ENCODE measurements around the gene SOX1. TPM values are rescaled to one million over a fixed set of nuclear protein-coding genes. Genes with fewer than 3 reads are reported as not detected.

SOX1 gene
- total RNA-seq, 1 experiment from 2014 or later: 0.15 TPM

DNA sequence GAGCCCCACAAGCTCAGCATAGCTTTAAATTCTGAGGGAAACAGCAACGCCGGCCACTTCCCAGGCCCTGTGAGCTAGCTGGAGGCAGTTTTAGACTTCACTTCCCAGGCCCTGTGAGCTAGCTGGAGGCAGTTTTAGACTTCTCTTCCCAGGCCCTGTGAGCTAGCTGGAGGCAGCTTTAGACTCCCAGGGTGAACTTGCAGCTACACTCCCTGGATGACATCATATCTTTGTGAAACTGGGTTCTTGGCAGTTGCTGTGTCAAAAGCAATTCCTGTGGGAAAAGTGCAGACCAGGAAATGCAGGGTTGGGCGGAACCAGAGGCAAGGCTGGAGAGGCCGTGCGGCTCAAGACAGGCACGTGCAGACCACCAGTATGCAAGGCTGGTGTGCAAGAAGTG is 12.7 kb downstream of the SOX1 start:
- peaks cover 31% of the 10 kb centered on the region for H3K27me3 Mint-ChIP-seq (ENCODE audit: low read depth)

DNA sequence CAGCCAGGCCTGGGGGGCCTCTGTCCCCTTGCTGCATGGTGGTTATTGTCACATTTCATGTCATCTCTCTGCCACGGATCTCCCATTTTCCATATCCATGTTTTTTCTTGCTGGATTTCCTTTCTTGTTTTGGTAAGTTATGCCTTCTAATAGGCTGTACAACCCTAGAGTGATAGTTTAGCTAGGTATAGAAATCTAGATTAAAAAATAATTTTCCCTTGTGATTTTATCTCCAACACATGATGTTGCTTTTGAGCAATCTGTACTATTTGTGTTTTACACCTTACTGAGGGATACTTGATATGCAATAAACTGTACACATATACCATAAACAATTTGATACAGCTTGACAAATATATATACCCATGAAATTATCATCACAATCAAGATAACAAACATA is 17.0 kb downstream of the SOX1 start:
- peaks cover 39% of the 10 kb centered on the region for H3K9me3 Mint-ChIP-seq
- H3K27me3 Mint-ChIP-seq (ENCODE audit: low read depth): peaks cover 19% of the 10 kb centered on the region
- TF ChIP-seq, protein P1, sequence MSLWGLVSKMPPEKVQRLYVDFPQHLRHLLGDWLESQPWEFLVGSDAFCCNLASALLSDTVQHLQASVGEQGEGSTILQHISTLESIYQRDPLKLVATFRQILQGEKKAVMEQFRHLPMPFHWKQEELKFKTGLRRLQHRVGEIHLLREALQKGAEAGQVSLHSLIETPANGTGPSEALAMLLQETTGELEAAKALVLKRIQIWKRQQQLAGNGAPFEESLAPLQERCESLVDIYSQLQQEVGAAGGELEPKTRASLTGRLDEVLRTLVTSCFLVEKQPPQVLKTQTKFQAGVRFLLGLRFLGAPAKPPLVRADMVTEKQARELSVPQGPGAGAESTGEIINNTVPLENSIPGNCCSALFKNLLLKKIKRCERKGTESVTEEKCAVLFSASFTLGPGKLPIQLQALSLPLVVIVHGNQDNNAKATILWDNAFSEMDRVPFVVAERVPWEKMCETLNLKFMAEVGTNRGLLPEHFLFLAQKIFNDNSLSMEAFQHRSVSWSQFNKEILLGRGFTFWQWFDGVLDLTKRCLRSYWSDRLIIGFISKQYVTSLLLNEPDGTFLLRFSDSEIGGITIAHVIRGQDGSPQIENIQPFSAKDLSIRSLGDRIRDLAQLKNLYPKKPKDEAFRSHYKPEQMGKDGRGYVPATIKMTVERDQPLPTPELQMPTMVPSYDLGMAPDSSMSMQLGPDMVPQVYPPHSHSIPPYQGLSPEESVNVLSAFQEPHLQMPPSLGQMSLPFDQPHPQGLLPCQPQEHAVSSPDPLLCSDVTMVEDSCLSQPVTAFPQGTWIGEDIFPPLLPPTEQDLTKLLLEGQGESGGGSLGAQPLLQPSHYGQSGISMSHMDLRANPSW (CRISPR knock-in tag; conservative IDR thresholded peaks at IDR 0.05; ENCODE audit: low read depth): no peak
- TF ChIP-seq HMGA2 (CRISPR knock-in tag; IDR thresholded peaks at IDR 0.05): no peak
- TF ChIP-seq ZNF671 (CRISPR knock-in tag; IDR thresholded peaks at IDR 0.05): no peak
- no peak for TF ChIP-seq GABPB1 (CRISPR knock-in tag; IDR thresholded peaks at IDR 0.05)
- TF ChIP-seq KAT7 (CRISPR knock-in tag; IDR thresholded peaks at IDR 0.05; ENCODE audit: borderline replicate concordance): no peak
- TF ChIP-seq, protein P2, sequence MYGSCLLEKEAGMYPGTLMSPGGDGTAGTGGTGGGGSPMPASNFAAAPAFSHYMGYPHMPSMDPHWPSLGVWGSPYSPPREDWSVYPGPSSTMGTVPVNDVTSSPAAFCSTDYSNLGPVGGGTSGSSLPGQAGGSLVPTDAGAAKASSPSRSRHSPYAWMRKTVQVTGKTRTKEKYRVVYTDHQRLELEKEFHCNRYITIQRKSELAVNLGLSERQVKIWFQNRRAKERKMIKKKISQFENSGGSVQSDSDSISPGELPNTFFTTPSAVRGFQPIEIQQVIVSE (CRISPR knock-in tag; IDR thresholded peaks at IDR 0.05; ENCODE audit: borderline replicate concordance): no peak
- TF ChIP-seq ZNF423 (CRISPR knock-in tag; IDR thresholded peaks at IDR 0.05): no peak
- TF ChIP-seq, protein P3, sequence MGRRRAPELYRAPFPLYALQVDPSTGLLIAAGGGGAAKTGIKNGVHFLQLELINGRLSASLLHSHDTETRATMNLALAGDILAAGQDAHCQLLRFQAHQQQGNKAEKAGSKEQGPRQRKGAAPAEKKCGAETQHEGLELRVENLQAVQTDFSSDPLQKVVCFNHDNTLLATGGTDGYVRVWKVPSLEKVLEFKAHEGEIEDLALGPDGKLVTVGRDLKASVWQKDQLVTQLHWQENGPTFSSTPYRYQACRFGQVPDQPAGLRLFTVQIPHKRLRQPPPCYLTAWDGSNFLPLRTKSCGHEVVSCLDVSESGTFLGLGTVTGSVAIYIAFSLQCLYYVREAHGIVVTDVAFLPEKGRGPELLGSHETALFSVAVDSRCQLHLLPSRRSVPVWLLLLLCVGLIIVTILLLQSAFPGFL (CRISPR knock-in tag; IDR thresholded peaks at IDR 0.05; ENCODE audit: borderline replicate concordance): no peak
- DNase-seq (ENCODE audit: low spot score) (no peak), ATAC-seq (no peak)
- H3K27ac Mint-ChIP-seq: no peak overlapping the region
- ChIA-PET CTCF (no interaction called here), POLR2A (no interaction called here)
- no peak overlapping the region for H3K4me3 Mint-ChIP-seq
- peaks cover 30% of the 10 kb centered on the region for H3K36me3 Mint-ChIP-seq
- peaks cover 10% of the 10 kb centered on the region; the same call in 1 of the 2 replicates for H3K4me1 Mint-ChIP-seq

More for the DNA sequence above, 12.7 kb downstream of the SOX1 start:
- POLR2A ChIA-PET: no interaction called here
- Mint-ChIP-seq H3K4me1 (peaks cover 13% of the 10 kb centered on the region), H3K9me3 (peaks cover 20% of the 10 kb centered on the region), H3K27ac (peak overlapping the region; percentile 75; the same call in 1 of the 2 replicates), H3K4me3 (no peak overlapping the region), H3K36me3 (peaks cover 13% of the 10 kb centered on the region)
- ATAC-seq (peak; percentile 22), DNase-seq (ENCODE audit: low spot score) (peak; percentile 40)
- TF ChIP-seq ZNF121 (CRISPR knock-in tag; IDR thresholded peaks at IDR 0.05) (no peak), ZNF396 (CRISPR knock-in tag; IDR thresholded peaks at IDR 0.05; ENCODE audit: borderline replicate concordance) (no peak), PRRX2 (CRISPR knock-in tag; IDR thresholded peaks at IDR 0.05) (no peak), FOXJ3 (CRISPR knock-in tag; IDR thresholded peaks at IDR 0.05; ENCODE audit: borderline replicate concordance) (no peak), ZNF423 (CRISPR knock-in tag; IDR thresholded peaks at IDR 0.05) (no peak), HMGA2 (CRISPR knock-in tag; IDR thresholded peaks at IDR 0.05) (no peak), NR1H2 (CRISPR knock-in tag; IDR thresholded peaks at IDR 0.05) (no peak), ZNF232 (CRISPR knock-in tag; IDR thresholded peaks at IDR 0.05) (no peak), NR3C1 (CRISPR knock-in tag; conservative IDR thresholded peaks at IDR 0.05; ENCODE audit: low read depth) (no peak), SMAD4 (CRISPR knock-in tag; IDR thresholded peaks at IDR 0.05) (no peak)
- TF ChIP-seq, protein P4, sequence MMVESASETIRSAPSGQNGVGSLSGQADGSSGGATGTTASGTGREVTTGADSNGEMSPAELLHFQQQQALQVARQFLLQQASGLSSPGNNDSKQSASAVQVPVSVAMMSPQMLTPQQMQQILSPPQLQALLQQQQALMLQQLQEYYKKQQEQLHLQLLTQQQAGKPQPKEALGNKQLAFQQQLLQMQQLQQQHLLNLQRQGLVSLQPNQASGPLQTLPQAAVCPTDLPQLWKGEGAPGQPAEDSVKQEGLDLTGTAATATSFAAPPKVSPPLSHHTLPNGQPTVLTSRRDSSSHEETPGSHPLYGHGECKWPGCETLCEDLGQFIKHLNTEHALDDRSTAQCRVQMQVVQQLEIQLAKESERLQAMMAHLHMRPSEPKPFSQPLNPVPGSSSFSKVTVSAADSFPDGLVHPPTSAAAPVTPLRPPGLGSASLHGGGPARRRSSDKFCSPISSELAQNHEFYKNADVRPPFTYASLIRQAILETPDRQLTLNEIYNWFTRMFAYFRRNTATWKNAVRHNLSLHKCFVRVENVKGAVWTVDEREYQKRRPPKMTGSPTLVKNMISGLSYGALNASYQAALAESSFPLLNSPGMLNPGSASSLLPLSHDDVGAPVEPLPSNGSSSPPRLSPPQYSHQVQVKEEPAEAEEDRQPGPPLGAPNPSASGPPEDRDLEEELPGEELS (CRISPR knock-in tag; IDR thresholded peaks at IDR 0.05): no peak
- TF ChIP-seq, protein P5, sequence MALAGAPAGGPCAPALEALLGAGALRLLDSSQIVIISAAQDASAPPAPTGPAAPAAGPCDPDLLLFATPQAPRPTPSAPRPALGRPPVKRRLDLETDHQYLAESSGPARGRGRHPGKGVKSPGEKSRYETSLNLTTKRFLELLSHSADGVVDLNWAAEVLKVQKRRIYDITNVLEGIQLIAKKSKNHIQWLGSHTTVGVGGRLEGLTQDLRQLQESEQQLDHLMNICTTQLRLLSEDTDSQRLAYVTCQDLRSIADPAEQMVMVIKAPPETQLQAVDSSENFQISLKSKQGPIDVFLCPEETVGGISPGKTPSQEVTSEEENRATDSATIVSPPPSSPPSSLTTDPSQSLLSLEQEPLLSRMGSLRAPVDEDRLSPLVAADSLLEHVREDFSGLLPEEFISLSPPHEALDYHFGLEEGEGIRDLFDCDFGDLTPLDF (CRISPR knock-in tag; IDR thresholded peaks at IDR 0.05): no peak
- TF ChIP-seq, protein P6, sequence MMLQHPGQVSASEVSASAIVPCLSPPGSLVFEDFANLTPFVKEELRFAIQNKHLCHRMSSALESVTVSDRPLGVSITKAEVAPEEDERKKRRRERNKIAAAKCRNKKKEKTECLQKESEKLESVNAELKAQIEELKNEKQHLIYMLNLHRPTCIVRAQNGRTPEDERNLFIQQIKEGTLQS (CRISPR knock-in tag; conservative IDR thresholded peaks at IDR 0.05): no peak
- TF ChIP-seq, protein P7, sequence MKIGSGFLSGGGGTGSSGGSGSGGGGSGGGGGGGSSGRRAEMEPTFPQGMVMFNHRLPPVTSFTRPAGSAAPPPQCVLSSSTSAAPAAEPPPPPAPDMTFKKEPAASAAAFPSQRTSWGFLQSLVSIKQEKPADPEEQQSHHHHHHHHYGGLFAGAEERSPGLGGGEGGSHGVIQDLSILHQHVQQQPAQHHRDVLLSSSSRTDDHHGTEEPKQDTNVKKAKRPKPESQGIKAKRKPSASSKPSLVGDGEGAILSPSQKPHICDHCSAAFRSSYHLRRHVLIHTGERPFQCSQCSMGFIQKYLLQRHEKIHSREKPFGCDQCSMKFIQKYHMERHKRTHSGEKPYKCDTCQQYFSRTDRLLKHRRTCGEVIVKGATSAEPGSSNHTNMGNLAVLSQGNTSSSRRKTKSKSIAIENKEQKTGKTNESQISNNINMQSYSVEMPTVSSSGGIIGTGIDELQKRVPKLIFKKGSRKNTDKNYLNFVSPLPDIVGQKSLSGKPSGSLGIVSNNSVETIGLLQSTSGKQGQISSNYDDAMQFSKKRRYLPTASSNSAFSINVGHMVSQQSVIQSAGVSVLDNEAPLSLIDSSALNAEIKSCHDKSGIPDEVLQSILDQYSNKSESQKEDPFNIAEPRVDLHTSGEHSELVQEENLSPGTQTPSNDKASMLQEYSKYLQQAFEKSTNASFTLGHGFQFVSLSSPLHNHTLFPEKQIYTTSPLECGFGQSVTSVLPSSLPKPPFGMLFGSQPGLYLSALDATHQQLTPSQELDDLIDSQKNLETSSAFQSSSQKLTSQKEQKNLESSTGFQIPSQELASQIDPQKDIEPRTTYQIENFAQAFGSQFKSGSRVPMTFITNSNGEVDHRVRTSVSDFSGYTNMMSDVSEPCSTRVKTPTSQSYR (CRISPR knock-in tag; IDR thresholded peaks at IDR 0.05): no peak
- CTCF ChIA-PET: interaction anchor here (0.7 to 2.3 kb wide), 3 partner anchors 18 to 364 kb away, joined by 3 to 13 read pairs (median 3); no protein-coding TSS in a partner anchor
